Prostate gland (tissue), 2 donors: ENCODE data around the gene ACAD11.

Source experiments
- POLR2A ChIP-seq: fragments of 450-650 bp; IDR thresholded peaks from one replicate; pipeline ENCODE4 v1.6.1; 2016; ENCODE audit warnings: antibody characterized with exemption, mild to moderate bottlenecking
- POLR2AphosphoS5 ChIP-seq: sonication (generic); formaldehyde crosslinking; IDR thresholded peaks from one replicate; pipeline ENCODE4 v1.6.1; 2017; ENCODE audit warnings: antibody characterized with exemption
- TF ChIP-seq, protein P1 (sequence below), 4 experiments: fragments of 200-600 bp in 2 of 4; fragments of 450-650 bp in 2 of 4; sonication (generic) in 2 of 4; IDR thresholded peaks; 1 replicate in 3 of 4; 2 replicates in 1 of 4; pipeline ENCODE4 v1.5.1; 2016 to 2019; ENCODE audit warnings: antibody characterized with exemption in 4 of 4, mild to moderate bottlenecking in 2 of 4, moderate library complexity in 2 of 4

DNA sequence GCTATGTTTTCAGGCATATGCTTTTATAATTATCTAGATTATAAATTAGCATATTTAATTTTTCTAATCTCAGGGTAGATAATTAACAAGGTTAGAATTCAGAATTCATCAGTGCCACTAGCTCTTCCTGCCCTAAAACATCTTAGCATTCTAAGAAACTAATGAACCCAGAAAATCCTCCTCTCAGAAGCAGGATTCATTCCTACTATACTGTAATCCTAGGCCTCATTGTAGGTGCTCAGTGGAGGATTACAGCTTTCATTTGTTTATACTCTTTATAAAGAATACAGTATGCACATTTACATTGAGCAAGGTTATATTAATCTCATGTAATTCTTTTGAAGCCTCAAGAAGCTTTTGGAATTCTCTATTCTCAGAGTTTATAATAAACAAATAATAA lies 20.9 kb downstream of the ACAD11 start:
- TF ChIP-seq POLR2A (no peak), POLR2AphosphoS5 (no peak)
- TF ChIP-seq, protein P1, sequence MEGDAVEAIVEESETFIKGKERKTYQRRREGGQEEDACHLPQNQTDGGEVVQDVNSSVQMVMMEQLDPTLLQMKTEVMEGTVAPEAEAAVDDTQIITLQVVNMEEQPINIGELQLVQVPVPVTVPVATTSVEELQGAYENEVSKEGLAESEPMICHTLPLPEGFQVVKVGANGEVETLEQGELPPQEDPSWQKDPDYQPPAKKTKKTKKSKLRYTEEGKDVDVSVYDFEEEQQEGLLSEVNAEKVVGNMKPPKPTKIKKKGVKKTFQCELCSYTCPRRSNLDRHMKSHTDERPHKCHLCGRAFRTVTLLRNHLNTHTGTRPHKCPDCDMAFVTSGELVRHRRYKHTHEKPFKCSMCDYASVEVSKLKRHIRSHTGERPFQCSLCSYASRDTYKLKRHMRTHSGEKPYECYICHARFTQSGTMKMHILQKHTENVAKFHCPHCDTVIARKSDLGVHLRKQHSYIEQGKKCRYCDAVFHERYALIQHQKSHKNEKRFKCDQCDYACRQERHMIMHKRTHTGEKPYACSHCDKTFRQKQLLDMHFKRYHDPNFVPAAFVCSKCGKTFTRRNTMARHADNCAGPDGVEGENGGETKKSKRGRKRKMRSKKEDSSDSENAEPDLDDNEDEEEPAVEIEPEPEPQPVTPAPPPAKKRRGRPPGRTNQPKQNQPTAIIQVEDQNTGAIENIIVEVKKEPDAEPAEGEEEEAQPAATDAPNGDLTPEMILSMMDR (IDR thresholded peaks at IDR 0.05), result no peak
